Retinal pigment epithelial cell (primary cell): ENCODE data around the gene SPACA4.
A peak's percentile ranks its signal among the peaks of the same experiment; 100 is the strongest.

ENCODE experiments used
- DNase-seq: peaks from one replicate; pipeline ENCODE4 v3.0.0-alpha.2; 2010; ENCODE audit warnings: low read depth
- H3K4me3 ChIP-seq: 2 replicates; pipeline ENCODE4 v1.5.1; 2011; ENCODE audit warnings: mild to moderate bottlenecking, low read length, control low read depth, moderate library complexity
- TF ChIP-seq, protein P1 (sequence below): conservative IDR thresholded peaks from 2 replicates; pipeline ENCODE4 v1.5.1; 2011; ENCODE audit warnings: low read depth, low read length, control low read depth, inconsistent platforms

SPACA4 gene

DNA sequence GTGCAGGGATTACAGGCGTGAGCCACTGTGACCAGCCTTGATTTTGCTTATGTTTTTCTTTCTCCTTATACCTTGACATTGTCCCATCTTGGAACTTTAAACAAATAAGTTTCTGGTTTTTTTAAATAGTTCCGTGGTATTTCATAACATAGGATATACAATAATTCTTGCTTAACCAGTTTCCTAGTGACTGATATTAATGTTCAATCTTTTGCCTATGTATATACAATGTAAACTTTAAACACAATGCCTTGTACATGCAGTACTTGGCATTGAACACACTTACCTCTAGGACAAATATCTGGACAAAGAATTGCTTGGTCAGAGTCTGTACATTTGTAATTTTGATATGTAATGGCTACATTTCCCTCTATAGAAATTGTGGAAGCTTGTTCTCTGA, 24.4 kb upstream of the SPACA4 start:
- no peak overlapping the region for H3K4me3 ChIP-seq
- no peak for DNase-seq
- TF ChIP-seq, protein P1, sequence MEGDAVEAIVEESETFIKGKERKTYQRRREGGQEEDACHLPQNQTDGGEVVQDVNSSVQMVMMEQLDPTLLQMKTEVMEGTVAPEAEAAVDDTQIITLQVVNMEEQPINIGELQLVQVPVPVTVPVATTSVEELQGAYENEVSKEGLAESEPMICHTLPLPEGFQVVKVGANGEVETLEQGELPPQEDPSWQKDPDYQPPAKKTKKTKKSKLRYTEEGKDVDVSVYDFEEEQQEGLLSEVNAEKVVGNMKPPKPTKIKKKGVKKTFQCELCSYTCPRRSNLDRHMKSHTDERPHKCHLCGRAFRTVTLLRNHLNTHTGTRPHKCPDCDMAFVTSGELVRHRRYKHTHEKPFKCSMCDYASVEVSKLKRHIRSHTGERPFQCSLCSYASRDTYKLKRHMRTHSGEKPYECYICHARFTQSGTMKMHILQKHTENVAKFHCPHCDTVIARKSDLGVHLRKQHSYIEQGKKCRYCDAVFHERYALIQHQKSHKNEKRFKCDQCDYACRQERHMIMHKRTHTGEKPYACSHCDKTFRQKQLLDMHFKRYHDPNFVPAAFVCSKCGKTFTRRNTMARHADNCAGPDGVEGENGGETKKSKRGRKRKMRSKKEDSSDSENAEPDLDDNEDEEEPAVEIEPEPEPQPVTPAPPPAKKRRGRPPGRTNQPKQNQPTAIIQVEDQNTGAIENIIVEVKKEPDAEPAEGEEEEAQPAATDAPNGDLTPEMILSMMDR: no peak

GRCh38 chr19:48587387-48587786, 19.2 kb upstream of the SPACA4 start:
- TF ChIP-seq, protein P1: no peak
- no peak for DNase-seq
- no peak overlapping the region for H3K4me3 ChIP-seq

DNA sequence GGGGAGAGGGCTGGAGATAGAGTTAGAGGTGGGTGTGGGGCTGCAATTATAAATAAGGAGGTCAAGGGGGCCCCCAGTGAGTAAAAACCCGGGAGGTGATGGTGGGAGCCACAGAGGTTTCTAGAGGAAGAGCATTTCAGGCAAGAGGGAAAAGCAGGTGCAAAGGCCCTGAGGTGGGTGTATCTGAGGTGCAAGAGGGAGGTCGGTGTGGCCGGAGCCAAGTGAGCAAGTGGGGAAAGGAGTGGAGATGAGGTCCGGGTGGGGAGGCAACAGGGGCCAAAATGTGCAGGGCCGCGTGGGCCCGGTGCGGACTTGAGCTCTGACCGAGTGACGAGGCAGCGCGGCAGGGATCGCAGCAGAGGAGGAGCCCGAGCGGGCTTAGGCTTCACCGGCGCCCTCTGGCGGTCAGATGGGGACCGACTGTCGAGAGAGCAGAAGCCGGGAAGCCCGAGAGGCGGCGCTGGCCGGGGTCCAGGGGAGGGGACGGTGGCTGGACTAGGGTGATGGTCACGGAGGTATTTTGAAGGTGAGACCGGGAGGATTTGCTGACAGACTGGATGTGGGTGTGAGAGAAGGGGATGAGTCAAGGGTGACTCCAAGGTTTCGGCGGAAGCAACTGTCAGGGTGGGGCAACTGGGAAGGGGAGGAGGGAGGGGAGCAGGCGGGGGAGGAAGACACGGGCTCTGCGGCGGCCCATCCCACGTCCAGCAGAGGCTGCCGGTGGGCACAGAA, 17.7 kb upstream of the SPACA4 start:
- peak; percentile 28 for DNase-seq
- TF ChIP-seq, protein P1: peak; percentile 88
- H3K4me3 ChIP-seq: peak overlapping the region; percentile 45

- H3K4me3 ChIP-seq: no peak overlapping the region
- no peak for DNase-seq
- TF ChIP-seq, protein P1: no peak
These were observed 15.5 kb upstream of the SPACA4 start for GRCh38 chr19:48591021-48591420.

DNA sequence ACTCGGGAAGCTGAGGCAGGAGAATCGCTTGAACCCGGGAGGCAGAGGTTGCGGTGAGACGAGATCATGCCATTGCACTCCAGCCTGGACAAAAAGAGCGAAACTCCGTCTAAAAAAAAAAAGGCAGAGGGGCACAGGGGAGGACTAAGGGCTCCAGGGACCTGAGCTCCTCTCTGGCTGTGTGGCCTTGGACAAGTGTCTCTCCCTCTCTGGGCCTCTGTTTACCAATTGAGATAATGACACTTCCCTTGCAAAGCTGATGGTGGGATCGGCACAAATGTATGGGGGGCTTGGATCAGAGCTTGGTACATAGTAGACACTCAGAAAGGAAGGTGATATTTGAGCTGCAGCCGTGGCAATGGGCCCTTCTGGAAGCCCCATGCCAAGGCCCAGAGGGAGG, 11.4 kb upstream of the SPACA4 start:
- DNase-seq: no peak
- TF ChIP-seq, protein P1: no peak
- no peak overlapping the region for H3K4me3 ChIP-seq

DNA sequence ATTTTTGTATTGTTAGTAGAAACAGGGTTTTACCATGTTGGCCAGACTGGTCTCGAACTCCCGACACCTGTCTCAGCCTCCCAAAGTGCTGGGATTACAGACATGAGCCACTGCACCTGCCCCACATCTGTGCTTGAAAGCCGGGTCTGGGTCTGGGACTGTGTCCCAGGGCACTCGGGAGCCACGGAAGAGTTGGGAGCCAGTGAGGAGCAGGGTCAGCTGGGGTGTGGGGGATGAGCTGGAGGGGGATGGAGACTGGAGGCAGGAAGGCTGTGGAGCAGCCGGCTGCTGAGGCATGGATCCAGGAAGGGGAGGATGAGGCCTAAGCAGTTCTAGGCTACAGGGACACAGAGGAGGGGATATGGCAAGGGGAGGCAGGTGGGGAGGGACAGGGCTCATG, 10.7 kb upstream of the SPACA4 start:
- no peak overlapping the region for H3K4me3 ChIP-seq
- TF ChIP-seq, protein P1: no peak
- no peak for DNase-seq

GRCh38 chr19:48596237-48596636, 10.3 kb upstream of the SPACA4 start:
- DNase-seq: no peak
- no peak overlapping the region for H3K4me3 ChIP-seq
- TF ChIP-seq, protein P1: no peak
